LNCaP clone FGC (cell line): ENCODE results near the gene ADIG.
"Not testable (repeated sequence)": the region's sequence is repeated elsewhere in the genome, so short reads cannot be mapped to it uniquely, and the experiment has no call there.

Source experiments
- DNase-seq: peaks from one replicate; pipeline ENCODE4 v3.0.0-alpha.2; 2011; ENCODE audit warnings: low read depth
- H3K4me3 ChIP-seq: 2 replicates; pipeline ENCODE4 v1.5.1; 2011; ENCODE audit warnings: mild to moderate bottlenecking, low read depth, low read length, control low read depth
- CTCF ChIP-seq: IDR thresholded peaks from 2 replicates; pipeline ENCODE4 v1.5.1; 2012; ENCODE audit warnings: mild to moderate bottlenecking; ENCODE audit not compliant: control insufficient read depth, insufficient read depth; ENCODE audit errors: extremely low read depth

ADIG gene

DNA sequence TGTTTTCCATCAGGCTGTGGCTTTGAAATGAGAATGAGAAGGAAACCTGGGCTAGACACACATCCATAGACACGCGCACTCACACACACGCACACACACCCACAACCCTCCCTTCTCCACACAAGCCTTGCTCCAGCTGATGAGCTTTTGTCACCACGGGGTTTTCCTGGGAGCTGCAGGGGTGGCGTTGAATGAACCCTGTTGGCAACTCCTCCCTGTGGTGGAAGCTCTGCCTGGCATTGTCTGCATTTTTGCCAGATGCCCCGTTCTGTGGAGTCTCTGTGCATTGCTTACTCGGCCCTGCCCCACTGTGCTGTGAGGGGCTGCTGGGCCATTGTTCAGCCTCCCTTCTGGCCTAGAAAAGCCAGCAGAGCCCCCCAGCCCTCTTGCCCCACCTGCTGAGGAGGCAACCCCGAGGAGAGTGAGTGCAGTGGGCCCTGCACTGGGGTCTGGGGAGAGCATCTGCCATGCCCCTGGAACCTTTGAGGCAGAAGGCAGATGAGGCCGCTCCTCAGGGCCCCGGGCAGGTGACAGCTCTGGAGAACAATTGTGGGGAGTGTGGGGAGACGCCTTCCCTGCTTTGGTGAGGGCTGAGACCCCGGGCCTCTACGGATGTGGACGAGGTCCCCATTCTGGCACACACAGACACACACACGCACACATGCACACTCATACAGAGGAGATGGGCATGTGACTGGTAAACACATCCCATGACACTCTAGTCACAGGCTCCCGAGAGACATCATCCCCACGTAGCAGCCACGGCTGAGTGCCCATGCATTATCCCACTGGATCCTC lies 9.9 kb downstream of the ADIG start:
- no peak for DNase-seq
- no peak overlapping the region for H3K4me3 ChIP-seq
- TF ChIP-seq CTCF: no peak

- no peak for DNase-seq
- no peak overlapping the region for H3K4me3 ChIP-seq
- TF ChIP-seq CTCF: no peak
Observed at GRCh38 chr20:38591474-38592410, 10.7 kb downstream of the ADIG start.

GRCh38 chr20:38592411-38592790 lies 11.4 kb downstream of the ADIG start:
- DNase-seq: not testable (repeated sequence)

GRCh38 chr20:38594281-38594680 lies 13.3 kb downstream of the ADIG start:
- H3K4me3 ChIP-seq, DNase-seq: not testable (repeated sequence)

More at GRCh38 chr20:38592411-38592790, 11.4 kb downstream of the ADIG start:
- not testable (repeated sequence) for H3K4me3 ChIP-seq

GRCh38 chr20:38595886-38596285 lies 14.9 kb downstream of the ADIG start:
- not testable (repeated sequence) for H3K4me3 ChIP-seq, DNase-seq

DNA sequence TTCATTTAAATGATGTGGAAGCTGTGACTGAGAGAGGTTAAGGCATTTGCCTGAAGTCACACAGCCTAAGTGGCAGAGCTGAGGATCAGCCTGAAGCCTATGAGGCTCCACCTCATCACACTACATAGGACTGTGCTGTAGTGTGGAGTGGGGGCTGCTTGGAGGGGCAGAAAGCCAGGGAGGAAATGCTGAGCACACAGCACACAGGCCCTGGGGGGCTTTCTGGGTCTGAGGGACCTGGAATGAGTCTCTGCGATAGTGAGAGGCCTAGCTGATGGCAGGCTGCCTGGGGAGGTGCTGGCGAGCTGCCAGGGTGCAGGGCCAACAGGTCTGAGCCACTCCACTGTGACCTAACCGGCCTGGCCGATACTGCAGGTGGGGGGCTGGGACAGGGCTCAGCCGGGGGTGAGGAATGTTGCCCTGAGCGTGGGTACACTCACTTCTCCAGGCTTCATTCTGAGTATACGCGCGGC lies 18.4 kb downstream of the ADIG start:
- DNase-seq: peak; percentile 55
- H3K4me3 ChIP-seq: no peak overlapping the region
- TF ChIP-seq CTCF: no peak

- DNase-seq: no peak
- H3K4me3 ChIP-seq: no peak overlapping the region
- TF ChIP-seq CTCF: no peak
Observed at GRCh38 chr20:38600057-38600456, 19.1 kb downstream of the ADIG start.
